Measurements from ENCODE around the gene CHMP4B. TPM values are rescaled to one million over a fixed set of nuclear protein-coding genes. Genes with fewer than 3 reads are reported as not detected.

The CHMP4B gene
- total RNA-seq, 1 donor from 2014 or later, result 42.8 TPM

GRCh38 chr20:33864324-33864963, 53.3 kb downstream of the CHMP4B start:
- intact Hi-C loops (cut with DNase I), result no loop called here
- no peak overlapping the region for H3K27ac ChIP-seq
- no peak for DNase-seq (ENCODE audit: low spot score in 2 of 2)

GRCh38 chr20:33865761-33866370, 54.7 kb downstream of the CHMP4B start:
- H3K27me3 ChIP-seq, result no peaks in the 10 kb centered on the region
- no peak overlapping the region for H3K27ac ChIP-seq
- H3K9me3 ChIP-seq, result no peaks in the 10 kb centered on the region
- intact Hi-C loops (cut with DNase I), result no loop called here
- TF ChIP-seq CTCF (IDR thresholded peaks at IDR 0.05), result no peak
- H3K4me3 ChIP-seq, result no peak overlapping the region
- no peaks in the 10 kb centered on the region for H3K36me3 ChIP-seq
- peaks cover 4 to 5% of the 10 kb centered on the region in 2 donors for H3K4me1 ChIP-seq
- no peak for DNase-seq (ENCODE audit: low spot score in 2 of 2)

More at GRCh38 chr20:33864324-33864963, 53.3 kb downstream of the CHMP4B start:
- no peak for TF ChIP-seq CTCF (IDR thresholded peaks at IDR 0.05)
- Histone ChIP-seq H3K4me1 (peaks cover 4 to 5% of the 10 kb centered on the region in 2 donors), H3K9me3 (no peaks in the 10 kb centered on the region), H3K36me3 (no peaks in the 10 kb centered on the region), H3K4me3 (no peak overlapping the region), H3K27me3 (no peaks in the 10 kb centered on the region)

- no peaks in the 10 kb centered on the region for H3K9me3 ChIP-seq
- DNase-seq (ENCODE audit: low spot score in 2 of 2), result no peak
- H3K27me3 ChIP-seq, result no peaks in the 10 kb centered on the region
- H3K36me3 ChIP-seq, result no peaks in the 10 kb centered on the region
- no peak for TF ChIP-seq CTCF (IDR thresholded peaks at IDR 0.05)
- intact Hi-C loops (cut with DNase I), result no loop called here
- no peak overlapping the region for H3K27ac ChIP-seq
- H3K4me1 ChIP-seq, result peaks cover 7 to 9% of the 10 kb centered on the region in 2 donors
- no peak overlapping the region for H3K4me3 ChIP-seq
These were observed 55.4 kb downstream of the CHMP4B start for GRCh38 chr20:33866398-33867100.

- Histone ChIP-seq H3K27me3 (no peaks in the 10 kb centered on the region), H3K9me3 (no peaks in the 10 kb centered on the region), H3K4me3 (no peak overlapping the region), H3K27ac (no peak overlapping the region), H3K36me3 (no peaks in the 10 kb centered on the region), H3K4me1 (peaks cover 3 to 5% of the 10 kb centered on the region in 2 donors)
- DNase-seq (ENCODE audit: low spot score in 2 of 2), result no peak
- no peak for TF ChIP-seq CTCF (IDR thresholded peaks at IDR 0.05)
- intact Hi-C loops (cut with DNase I), result no loop called here
These were observed 56.9 kb downstream of the CHMP4B start for GRCh38 chr20:33868042-33868441.

- Histone ChIP-seq H3K36me3 (no peaks in the 10 kb centered on the region), H3K27me3 (no peaks in the 10 kb centered on the region), H3K4me3 (no peak overlapping the region), H3K9me3 (no peaks in the 10 kb centered on the region), H3K4me1 (peaks cover 3 to 5% of the 10 kb centered on the region in 2 donors), H3K27ac (no peak overlapping the region)
- no peak for DNase-seq (ENCODE audit: low spot score in 2 of 2)
- intact Hi-C loops (cut with DNase I), result no loop called here
- TF ChIP-seq CTCF (IDR thresholded peaks at IDR 0.05), result no peak
These were observed 57.4 kb downstream of the CHMP4B start for GRCh38 chr20:33868595-33868994.

Data from ascending aorta (tissue), 2 donors.